ENCODE results near the gene OR12D1. TPM values are rescaled to one million over a fixed set of nuclear protein-coding genes. Genes with fewer than 3 reads are reported as not detected.
"Not testable (repeated sequence)": the region's sequence is repeated elsewhere in the genome, so short reads cannot be mapped to it uniquely, and the experiment has no call there.

OR12D1 gene
- total RNA-seq, 2 donors from 2014 or later = not detected

GRCh38 chr6:29439006-29439405, 24.3 kb downstream of the OR12D1 start, which contains the start of gene OR10C1:
OR10C1 (plus strand) TSS chr6:29439306; CDS start chr6:29440016, 710 bp downstream.
- DNase-seq (ENCODE audit: low spot score) = no peak
- no peaks in the 10 kb centered on the region for H3K36me3 ChIP-seq
- no peaks in the 10 kb centered on the region for H3K9me3 ChIP-seq
- no peak within 1 kb of the TSS for H3K27ac ChIP-seq
- H3K4me3 ChIP-seq = no peak within 1 kb of the TSS
- H3K27me3 ChIP-seq (replicated peaks; ENCODE audit: insufficient read depth) = no peaks in the 10 kb centered on the region
- intact Hi-C loops (cut with DNase I) = no loop called here
- TF ChIP-seq POLR2A (IDR thresholded peaks at IDR 0.05) (no peak), POLR2AphosphoS5 (IDR thresholded peaks at IDR 0.05) (no peak), CTCF (IDR thresholded peaks at IDR 0.05) (no peak)
- no peaks in the 10 kb centered on the region for H3K4me1 ChIP-seq (replicated peaks)

GRCh38 chr6:29442719-29443118, 28.0 kb downstream of the OR12D1 start:
- H3K27ac ChIP-seq = no peak overlapping the region
- intact Hi-C loops (cut with DNase I) = no loop called here

GRCh38 chr6:29444031-29444430, 29.3 kb downstream of the OR12D1 start:
- H3K9me3 ChIP-seq; intact Hi-C loops (cut with DNase I); H3K27me3 ChIP-seq (replicated peaks; ENCODE audit: insufficient read depth); H3K4me1 ChIP-seq (replicated peaks); H3K36me3 ChIP-seq; DNase-seq (ENCODE audit: low spot score); H3K27ac ChIP-seq; H3K4me3 ChIP-seq: not testable (repeated sequence)
- WGBS = 88% methylated on average over 1 of the region's 1 CpG

More at GRCh38 chr6:29442719-29443118, 28.0 kb downstream of the OR12D1 start:
- 96% methylated on average over 1 of the region's 1 CpG for WGBS
- no peak overlapping the region for H3K4me3 ChIP-seq
- no peaks in the 10 kb centered on the region for H3K4me1 ChIP-seq (replicated peaks)
- no peaks in the 10 kb centered on the region for H3K9me3 ChIP-seq
- TF ChIP-seq POLR2A (IDR thresholded peaks at IDR 0.05) = no peak
- TF ChIP-seq POLR2AphosphoS5 (IDR thresholded peaks at IDR 0.05) = no peak
- TF ChIP-seq CTCF (IDR thresholded peaks at IDR 0.05) = no peak
- no peak for DNase-seq (ENCODE audit: low spot score)
- no peaks in the 10 kb centered on the region for H3K36me3 ChIP-seq
- no peaks in the 10 kb centered on the region for H3K27me3 ChIP-seq (replicated peaks; ENCODE audit: insufficient read depth)

GRCh38 chr6:29447670-29448069, 32.9 kb downstream of the OR12D1 start:
- Histone ChIP-seq H3K36me3 (no peaks in the 10 kb centered on the region), H3K27me3 (replicated peaks; ENCODE audit: insufficient read depth) (no peaks in the 10 kb centered on the region), H3K4me3 (no peak overlapping the region), H3K9me3 (no peaks in the 10 kb centered on the region), H3K4me1 (replicated peaks) (no peaks in the 10 kb centered on the region), H3K27ac (no peak overlapping the region)
- WGBS = 85% methylated on average over 1 of the region's 1 CpG
- no peak for DNase-seq (ENCODE audit: low spot score)
- TF ChIP-seq POLR2AphosphoS5 (IDR thresholded peaks at IDR 0.05) = no peak
- TF ChIP-seq CTCF (IDR thresholded peaks at IDR 0.05) = no peak
- no peak for TF ChIP-seq POLR2A (IDR thresholded peaks at IDR 0.05)
- intact Hi-C loops (cut with DNase I) = no loop called here

GRCh38 chr6:29451471-29452193, 36.9 kb downstream of the OR12D1 start:
- no peaks in the 10 kb centered on the region for H3K9me3 ChIP-seq
- H3K27ac ChIP-seq = no peak overlapping the region
- intact Hi-C loops (cut with DNase I) = no loop called here
- H3K36me3 ChIP-seq = no peaks in the 10 kb centered on the region
- no peak for TF ChIP-seq CTCF (IDR thresholded peaks at IDR 0.05)
- H3K27me3 ChIP-seq (replicated peaks; ENCODE audit: insufficient read depth) = no peaks in the 10 kb centered on the region
- 53% methylated on average over 3 of the region's 3 CpGs for WGBS
- H3K4me3 ChIP-seq = no peak overlapping the region
- H3K4me1 ChIP-seq (replicated peaks) = no peaks in the 10 kb centered on the region
- DNase-seq (ENCODE audit: low spot score) = no peak
